ENCODE results near the gene MCRIP1. TPM values are rescaled to one million over a fixed set of nuclear protein-coding genes. Genes with fewer than 3 reads are reported as not detected.

The MCRIP1 gene
- total RNA-seq, 2 donors from 2014 or later = 164 to 183 TPM

DNA sequence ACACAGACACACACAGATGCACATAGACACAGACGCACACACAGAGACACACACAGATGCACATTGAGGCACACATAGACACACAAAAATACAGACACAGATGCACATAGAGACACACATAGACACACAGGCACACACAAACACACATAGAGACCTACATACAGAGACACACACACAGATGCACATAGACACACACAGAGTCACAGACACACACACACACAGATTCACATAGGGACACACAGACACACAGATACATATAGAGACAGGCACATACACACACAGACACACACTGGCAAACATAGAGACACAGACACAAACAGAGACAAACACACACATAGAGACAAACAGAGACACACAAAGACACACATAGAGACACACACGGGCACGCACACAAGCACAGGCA, 39.0 kb downstream of the MCRIP1 start:
- Mint-ChIP-seq H3K27me3 (ENCODE audit: insufficient read depth) (peaks cover 2% of the 10 kb centered on the region), H3K4me1 (no peaks in the 10 kb centered on the region), H3K4me3 (no peak overlapping the region), H3K27ac (no peak overlapping the region), H3K36me3 (ENCODE audit: low read depth) (no peaks in the 10 kb centered on the region), H3K9me3 (peaks cover 6% of the 10 kb centered on the region)
- no peaks in the 10 kb centered on the region for H3K36me3 ChIP-seq (ENCODE audit: control insufficient read depth, insufficient read depth, low read length)
- H3K9me3 ChIP-seq (ENCODE audit: control insufficient read depth, low read length) = no peaks in the 10 kb centered on the region
- no peaks in the 10 kb centered on the region for H3K4me1 ChIP-seq (ENCODE audit: control insufficient read depth, insufficient read depth, low read length)
- TF ChIP-seq, protein P1, sequence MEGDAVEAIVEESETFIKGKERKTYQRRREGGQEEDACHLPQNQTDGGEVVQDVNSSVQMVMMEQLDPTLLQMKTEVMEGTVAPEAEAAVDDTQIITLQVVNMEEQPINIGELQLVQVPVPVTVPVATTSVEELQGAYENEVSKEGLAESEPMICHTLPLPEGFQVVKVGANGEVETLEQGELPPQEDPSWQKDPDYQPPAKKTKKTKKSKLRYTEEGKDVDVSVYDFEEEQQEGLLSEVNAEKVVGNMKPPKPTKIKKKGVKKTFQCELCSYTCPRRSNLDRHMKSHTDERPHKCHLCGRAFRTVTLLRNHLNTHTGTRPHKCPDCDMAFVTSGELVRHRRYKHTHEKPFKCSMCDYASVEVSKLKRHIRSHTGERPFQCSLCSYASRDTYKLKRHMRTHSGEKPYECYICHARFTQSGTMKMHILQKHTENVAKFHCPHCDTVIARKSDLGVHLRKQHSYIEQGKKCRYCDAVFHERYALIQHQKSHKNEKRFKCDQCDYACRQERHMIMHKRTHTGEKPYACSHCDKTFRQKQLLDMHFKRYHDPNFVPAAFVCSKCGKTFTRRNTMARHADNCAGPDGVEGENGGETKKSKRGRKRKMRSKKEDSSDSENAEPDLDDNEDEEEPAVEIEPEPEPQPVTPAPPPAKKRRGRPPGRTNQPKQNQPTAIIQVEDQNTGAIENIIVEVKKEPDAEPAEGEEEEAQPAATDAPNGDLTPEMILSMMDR (conservative IDR thresholded peaks at IDR 0.05) = no peak
- 91% methylated on average over 3 of the region's 3 CpGs; no CpG with 5 or more reads in 1 of the 2 experiments for WGBS, 2 experiments (ENCODE audit: insufficient coverage in 1 of 2, insufficient read length in 1 of 2)
- no peak overlapping the region for H3K27ac ChIP-seq (ENCODE audit: low read depth, low read length)
- no peaks in the 10 kb centered on the region for H3K27me3 ChIP-seq (ENCODE audit: control insufficient read depth, insufficient read depth, low read length, poor library complexity, severe bottlenecking)
- no peak overlapping the region for H3K9ac ChIP-seq (ENCODE audit: extremely low read depth, low read length, poor library complexity, severe bottlenecking)
- H3K4me3 ChIP-seq (ENCODE audit: low read length) = no peak overlapping the region
- no peak for DNase-seq

DNA sequence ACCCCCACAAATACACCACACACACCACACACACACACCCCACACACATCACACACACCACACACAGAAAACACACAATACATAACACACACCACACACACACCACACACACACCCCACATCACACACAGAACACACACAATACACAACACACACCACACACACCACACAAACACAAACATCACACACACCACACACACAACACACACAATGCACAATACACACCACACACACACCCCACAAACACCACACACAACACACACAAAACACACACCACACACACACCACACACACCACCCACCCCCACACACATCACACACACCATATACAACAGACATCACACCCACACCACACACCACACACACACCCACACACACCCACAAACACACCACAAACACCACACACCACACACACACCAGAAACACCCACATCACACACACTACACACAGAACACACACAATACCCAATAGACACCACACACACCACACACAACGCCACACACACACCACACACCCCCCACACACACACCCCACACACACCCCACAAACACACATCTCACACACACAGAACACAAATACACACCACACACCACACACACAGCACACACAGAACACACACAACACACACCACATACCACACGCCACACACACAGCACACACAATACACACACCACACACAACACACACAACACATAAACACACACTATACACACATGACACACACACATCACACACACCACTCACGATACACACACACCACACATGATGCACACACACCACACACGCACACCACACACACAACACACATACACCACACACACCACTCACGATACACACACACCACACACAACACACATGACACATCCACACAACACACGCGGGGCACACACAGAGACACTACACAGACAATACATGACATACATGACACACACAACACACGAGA, 40.1 kb downstream of the MCRIP1 start:
- no peaks in the 10 kb centered on the region for H3K36me3 ChIP-seq (ENCODE audit: control insufficient read depth, insufficient read depth, low read length)
- H3K9me3 ChIP-seq (ENCODE audit: control insufficient read depth, low read length) = no peaks in the 10 kb centered on the region
- H3K9me3 Mint-ChIP-seq = peaks cover under 1% of the 10 kb centered on the region
- no peaks in the 10 kb centered on the region for H3K27me3 ChIP-seq (ENCODE audit: control insufficient read depth, insufficient read depth, low read length, poor library complexity, severe bottlenecking)
- no peaks in the 10 kb centered on the region for H3K4me1 Mint-ChIP-seq
- 93 to 100% methylated on average over 3 to 7 of the region's 8 CpGs for WGBS, 2 experiments (ENCODE audit: insufficient coverage in 1 of 2, insufficient read length in 1 of 2)
- TF ChIP-seq, protein P1 (conservative IDR thresholded peaks at IDR 0.05) = no peak
- peaks cover 2% of the 10 kb centered on the region for H3K27me3 Mint-ChIP-seq (ENCODE audit: insufficient read depth)
- no peak for DNase-seq
- H3K27ac Mint-ChIP-seq = no peak overlapping the region
- H3K36me3 Mint-ChIP-seq (ENCODE audit: low read depth) = no peaks in the 10 kb centered on the region
- H3K9ac ChIP-seq (ENCODE audit: extremely low read depth, low read length, poor library complexity, severe bottlenecking) = no peak overlapping the region
- no peak overlapping the region for H3K27ac ChIP-seq (ENCODE audit: low read depth, low read length)
- H3K4me3 Mint-ChIP-seq = no peak overlapping the region
- no peaks in the 10 kb centered on the region for H3K4me1 ChIP-seq (ENCODE audit: control insufficient read depth, insufficient read depth, low read length)
- no peak overlapping the region for H3K4me3 ChIP-seq (ENCODE audit: low read length)

Other genes starting within 250 kb of the MCRIP1 start
- gene NPLOC4, start 196.2 kb downstream of the MCRIP1 start, total RNA-seq = 100 to 1,000 TPM; 113 to 118 TPM
- 1 to 10 TPM; 1.3 to 1.8 TPM for gene TSPAN10, start 196.1 kb downstream of the MCRIP1 start, total RNA-seq
- 1 to 10 TPM; 3.2 to 4.3 TPM for gene PDE6G, start 176.7 kb downstream of the MCRIP1 start, total RNA-seq
- gene OXLD1, start 166.7 kb downstream of the MCRIP1 start, total RNA-seq = 10 to 100 TPM; 30.2 to 36.5 TPM
- gene CCDC137, start 166.6 kb downstream of the MCRIP1 start, total RNA-seq = 10 to 100 TPM; 35.8 to 44.2 TPM
- gene ARL16, start 149.5 kb downstream of the MCRIP1 start, total RNA-seq = 10 to 100 TPM; 41.2 to 47.8 TPM
- gene HGS, start 149.3 kb downstream of the MCRIP1 start, total RNA-seq = 100 to 1,000 TPM; 114 to 130 TPM
- 100 to 1,000 TPM in 1 of 2 donors, 10 to 100 TPM in 1; 99.4 to 105 TPM for gene MRPL12, start 129.9 kb downstream of the MCRIP1 start, total RNA-seq
- gene SLC25A10, start 121.0 kb downstream of the MCRIP1 start, total RNA-seq = 10 to 100 TPM; 24.8 to 37.6 TPM
- gene GCGR, start 29.1 kb downstream of the MCRIP1 start, total RNA-seq = 1 to 10 TPM in 1 of 2 donors, not detected in 1; 4.0 TPM
- not detected for gene PPP1R27, start 1.8 kb upstream of the MCRIP1 start, total RNA-seq
- gene P4HB, start 27.2 kb upstream of the MCRIP1 start, total RNA-seq = 100 to 1,000 TPM; 493 to 535 TPM
- gene ARHGDIA, start 38.0 kb upstream of the MCRIP1 start, total RNA-seq = 100 to 1,000 TPM; 240 to 254 TPM
- 100 to 1,000 TPM; 154 to 170 TPM for gene ALYREF, start 58.3 kb upstream of the MCRIP1 start, total RNA-seq
- gene ANAPC11, start 58.4 kb upstream of the MCRIP1 start, total RNA-seq = 100 to 1,000 TPM; 161 to 195 TPM
- 1 to 10 TPM; 3.3 to 3.7 TPM for gene NPB, start 68.9 kb upstream of the MCRIP1 start, total RNA-seq
- 10 to 100 TPM; 66.8 to 70.9 TPM for gene PCYT2, start 78.1 kb upstream of the MCRIP1 start, total RNA-seq
- gene SIRT7, start 84.9 kb upstream of the MCRIP1 start, total RNA-seq = 10 to 100 TPM; 21.8 to 22.1 TPM
- gene MAFG, start 94.4 kb upstream of the MCRIP1 start, total RNA-seq = 10 to 100 TPM; 39.9 to 54.1 TPM
- 100 to 1,000 TPM; 104 to 107 TPM for gene PYCR1, start 104.0 kb upstream of the MCRIP1 start, total RNA-seq
- gene MYADML2, start 113.9 kb upstream of the MCRIP1 start, total RNA-seq = not detected
- gene NOTUM, start 127.9 kb upstream of the MCRIP1 start, total RNA-seq = 10 to 100 TPM; 12.5 to 26.3 TPM
- gene ASPSCR1, start 144.3 kb upstream of the MCRIP1 start, total RNA-seq = 10 to 100 TPM; 50.8 to 65.4 TPM
- gene CENPX, start 189.6 kb upstream of the MCRIP1 start, total RNA-seq = 10 to 100 TPM; 80.0 to 85.0 TPM
- 10 to 100 TPM; 35.1 to 38.9 TPM for gene LRRC45, start 190.0 kb upstream of the MCRIP1 start, total RNA-seq
- gene RAC3, start 198.4 kb upstream of the MCRIP1 start, total RNA-seq = 10 to 100 TPM; 45.7 to 53.9 TPM
- gene DCXR, start 204.4 kb upstream of the MCRIP1 start, total RNA-seq = 10 to 100 TPM; 73.8 to 83.6 TPM
- 10 to 100 TPM; 46.3 to 54.5 TPM for gene RFNG, start 218.5 kb upstream of the MCRIP1 start, total RNA-seq
- 100 to 1,000 TPM; 152 to 153 TPM for gene GPS1, start 218.6 kb upstream of the MCRIP1 start, total RNA-seq
- gene DUS1L, start 232.5 kb upstream of the MCRIP1 start, total RNA-seq = 100 to 1,000 TPM in 1 of 2 donors, 10 to 100 TPM in 1; 85.3 to 108 TPM

Measured in endodermal cell (in vitro differentiated cells).